Thoracic aorta (tissue), 2 donors: ENCODE measurements around the gene ITIH3. TPM values are rescaled to one million over a fixed set of nuclear protein-coding genes. Genes with fewer than 3 reads are reported as not detected.

Experiments
- ATAC-seq: fragments of 150-250 bp; one replicate; pipeline ENCODE4 v1.8.0; 2017; ENCODE audit warnings: low read depth; ENCODE audit not compliant: insufficient number of reproducible peaks, low FRiP score
- DNase-seq: peaks from one replicate; pipeline ENCODE4 v3.0.0-alpha.2; 2020; ENCODE audit warnings: low spot score
- H3K27ac ChIP-seq, 2 donors: fragments of 200-600 bp; sonication (generic); 1 replicate in 1 of 2; 2 replicates in 1 of 2; pipeline ENCODE4 v1.5.1; 2016; ENCODE audit warnings: mild to moderate bottlenecking in 2 of 2, moderate library complexity in 2 of 2
- H3K27me3 ChIP-seq: fragments of 200-600 bp; sonication (generic); replicated peaks from 2 replicates; pipeline ENCODE4 v1.6.0; 2016; ENCODE audit warnings: mild to moderate bottlenecking; ENCODE audit not compliant: insufficient read depth
- H3K36me3 ChIP-seq: fragments of 200-600 bp; sonication (generic); one replicate; pipeline ENCODE4 v1.5.1; 2016
- H3K4me1 ChIP-seq, 2 donors: fragments of 200-600 bp; sonication (generic); 1 replicate in 1 of 2; 2 replicates in 1 of 2; pipeline versions ENCODE4 v1.5.1 to v1.6.0; 2016; ENCODE audit warnings: low read depth in 2 of 2, mild to moderate bottlenecking in 1 of 2; ENCODE audit not compliant: control insufficient read depth in 1 of 2
- H3K4me3 ChIP-seq: fragments of 200-600 bp; sonication (generic); 2 replicates; pipeline ENCODE4 v1.5.1; 2016; ENCODE audit warnings: mild to moderate bottlenecking
- H3K9me3 ChIP-seq: fragments of 200-600 bp; sonication (generic); 2 replicates; pipeline ENCODE4 v1.5.1; 2016
- total RNA-seq, 2 donors: library from RNA; depleted of rRNA; stranded (reverse); fragments of >200 nt; gene quantifications; one replicate each; pipeline versions ENCODE4 v1.1.0 to v1.2.3, GENCODE V29; 2016
- TF ChIP-seq, protein P1 (sequence below): fragments of 200-600 bp; sonication (generic); IDR thresholded peaks from one replicate; pipeline ENCODE4 v1.5.1; 2019; ENCODE audit warnings: antibody characterized with exemption

The ITIH3 gene
- total RNA-seq, 2 donors from 2014 or later = 2.6 to 14.2 TPM

- ATAC-seq (no peak), DNase-seq (no peak)
- no peaks in the 10 kb centered on the region for H3K9me3 ChIP-seq
- H3K36me3 ChIP-seq = no peaks in the 10 kb centered on the region
- H3K27ac ChIP-seq = no peak overlapping the region
- H3K27me3 ChIP-seq = no peaks in the 10 kb centered on the region
- TF ChIP-seq, protein P1, sequence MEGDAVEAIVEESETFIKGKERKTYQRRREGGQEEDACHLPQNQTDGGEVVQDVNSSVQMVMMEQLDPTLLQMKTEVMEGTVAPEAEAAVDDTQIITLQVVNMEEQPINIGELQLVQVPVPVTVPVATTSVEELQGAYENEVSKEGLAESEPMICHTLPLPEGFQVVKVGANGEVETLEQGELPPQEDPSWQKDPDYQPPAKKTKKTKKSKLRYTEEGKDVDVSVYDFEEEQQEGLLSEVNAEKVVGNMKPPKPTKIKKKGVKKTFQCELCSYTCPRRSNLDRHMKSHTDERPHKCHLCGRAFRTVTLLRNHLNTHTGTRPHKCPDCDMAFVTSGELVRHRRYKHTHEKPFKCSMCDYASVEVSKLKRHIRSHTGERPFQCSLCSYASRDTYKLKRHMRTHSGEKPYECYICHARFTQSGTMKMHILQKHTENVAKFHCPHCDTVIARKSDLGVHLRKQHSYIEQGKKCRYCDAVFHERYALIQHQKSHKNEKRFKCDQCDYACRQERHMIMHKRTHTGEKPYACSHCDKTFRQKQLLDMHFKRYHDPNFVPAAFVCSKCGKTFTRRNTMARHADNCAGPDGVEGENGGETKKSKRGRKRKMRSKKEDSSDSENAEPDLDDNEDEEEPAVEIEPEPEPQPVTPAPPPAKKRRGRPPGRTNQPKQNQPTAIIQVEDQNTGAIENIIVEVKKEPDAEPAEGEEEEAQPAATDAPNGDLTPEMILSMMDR = no peak
- no peak overlapping the region for H3K4me3 ChIP-seq
- H3K4me1 ChIP-seq = no peaks in the 10 kb centered on the region
These were observed 8.0 kb upstream of the ITIH3 start for GRCh38 chr3:52786330-52787215.

- no peaks in the 10 kb centered on the region for H3K4me1 ChIP-seq
- no peaks in the 10 kb centered on the region for H3K27me3 ChIP-seq
- no peak overlapping the region for H3K4me3 ChIP-seq
- no peak overlapping the region for H3K27ac ChIP-seq
- H3K9me3 ChIP-seq = no peaks in the 10 kb centered on the region
- no peak for ATAC-seq
- no peaks in the 10 kb centered on the region for H3K36me3 ChIP-seq
- TF ChIP-seq, protein P1 = no peak
- DNase-seq = no peak
These were observed 7.3 kb upstream of the ITIH3 start for GRCh38 chr3:52787246-52787645.

DNA sequence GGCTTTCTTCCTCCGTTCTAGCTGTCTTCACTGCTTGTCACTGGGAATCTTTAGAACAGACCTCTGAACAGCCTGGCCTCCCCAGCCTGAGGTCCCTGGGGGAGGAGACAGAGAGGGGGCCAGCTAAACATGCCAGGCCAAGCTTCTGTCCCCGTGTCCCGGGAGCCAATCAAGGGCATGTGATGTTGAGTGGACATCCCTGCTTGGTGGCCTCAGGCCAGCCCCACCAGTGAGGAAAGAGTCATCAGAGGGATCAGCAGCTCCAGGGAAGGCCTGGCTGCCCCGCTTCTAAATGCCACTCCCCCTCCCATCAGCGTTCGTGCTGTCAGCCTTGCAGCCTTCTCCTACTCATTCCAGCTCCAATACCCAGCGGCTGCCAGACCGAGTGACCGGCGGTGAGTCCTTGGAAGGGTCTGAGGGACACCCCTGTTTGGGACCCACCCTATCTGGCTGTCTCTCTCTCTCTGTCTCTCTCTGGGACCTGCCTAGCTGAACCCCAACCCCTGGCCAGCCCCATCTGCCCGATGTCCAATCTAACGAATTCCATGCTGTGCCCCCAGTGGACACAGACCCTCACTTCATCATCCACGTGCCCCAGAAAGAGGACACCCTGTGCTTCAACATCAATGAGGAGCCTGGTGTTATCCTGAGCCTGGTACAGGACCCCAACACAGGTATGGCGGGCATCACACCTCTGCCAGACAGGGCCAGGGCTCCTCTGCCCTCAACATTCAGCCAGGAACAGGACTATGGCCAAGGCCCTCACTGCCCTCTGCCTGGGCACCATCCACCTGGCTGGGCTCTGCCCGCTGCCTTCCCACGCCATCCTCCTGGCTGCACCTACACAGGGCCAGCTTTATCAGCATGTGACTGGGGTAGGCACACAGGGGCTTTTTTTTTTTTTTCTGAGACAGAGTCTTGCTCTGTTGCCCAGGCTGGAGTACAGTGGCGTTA is 6.6 kb upstream of the ITIH3 start:
- DNase-seq = no peak
- ATAC-seq = no peak
- Histone ChIP-seq H3K4me1 (no peaks in the 10 kb centered on the region), H3K4me3 (no peak overlapping the region), H3K27ac (no peak overlapping the region), H3K27me3 (no peaks in the 10 kb centered on the region), H3K9me3 (no peaks in the 10 kb centered on the region), H3K36me3 (no peaks in the 10 kb centered on the region)
- TF ChIP-seq, protein P1 = no peak

- ATAC-seq (no peak), DNase-seq (no peak)
These were observed 5.5 kb upstream of the ITIH3 start for GRCh38 chr3:52788890-52789745.

More at GRCh38 chr3:52788890-52789745, 5.5 kb upstream of the ITIH3 start:
- H3K27me3 ChIP-seq = no peaks in the 10 kb centered on the region
- TF ChIP-seq, protein P1 = no peak
- no peak overlapping the region for H3K27ac ChIP-seq
- no peaks in the 10 kb centered on the region for H3K4me1 ChIP-seq
- H3K36me3 ChIP-seq = no peaks in the 10 kb centered on the region
- no peak overlapping the region for H3K4me3 ChIP-seq
- no peaks in the 10 kb centered on the region for H3K9me3 ChIP-seq
